ENCODE data around the gene C5orf22. TPM values are rescaled to one million over a fixed set of nuclear protein-coding genes. Genes with fewer than 3 reads are reported as not detected.
A peak's percentile ranks its signal among the peaks of the same experiment; 100 is the strongest.

C5orf22 gene
- total RNA-seq, 1 donor from 2014 or later = 18.5 TPM

- no peak for DNase-seq (ENCODE audit: low spot score in 2 of 2)
- no peak for TF ChIP-seq CTCF (IDR thresholded peaks at IDR 0.05)
- Histone ChIP-seq H3K9me3 (no peaks in the 10 kb centered on the region), H3K27ac (no peak overlapping the region), H3K4me1 (no peaks in the 10 kb centered on the region), H3K36me3 (peaks cover 75 to 83% of the 10 kb centered on the region in 2 donors), H3K27me3 (no peaks in the 10 kb centered on the region), H3K4me3 (no peak overlapping the region)
- intact Hi-C loops (cut with DNase I) = no loop called here
Measured at GRCh38 chr5:31511305-31511704, 20.8 kb upstream of the C5orf22 start.

GRCh38 chr5:31516802-31517201, 15.3 kb upstream of the C5orf22 start:
- peaks cover 41 to 71% of the 10 kb centered on the region in 2 donors for H3K36me3 ChIP-seq
- TF ChIP-seq CTCF (IDR thresholded peaks at IDR 0.05) = no peak

GRCh38 chr5:31523041-31523440, 9.1 kb upstream of the C5orf22 start:
- Histone ChIP-seq H3K4me1 (no peaks in the 10 kb centered on the region), H3K36me3 (peaks cover 44 to 84% of the 10 kb centered on the region in 2 donors), H3K27me3 (no peaks in the 10 kb centered on the region), H3K4me3 (no peak overlapping the region), H3K9me3 (no peaks in the 10 kb centered on the region), H3K27ac (no peak overlapping the region)
- TF ChIP-seq CTCF (IDR thresholded peaks at IDR 0.05) = no peak
- intact Hi-C loops (cut with DNase I) = no loop called here
- no peak for DNase-seq (ENCODE audit: low spot score in 2 of 2)

More at GRCh38 chr5:31516802-31517201, 15.3 kb upstream of the C5orf22 start:
- intact Hi-C loops (cut with DNase I) = no loop called here
- DNase-seq (ENCODE audit: low spot score in 2 of 2) = no peak
- Histone ChIP-seq H3K27ac (no peak overlapping the region), H3K4me3 (no peak overlapping the region), H3K27me3 (no peaks in the 10 kb centered on the region), H3K9me3 (no peaks in the 10 kb centered on the region), H3K4me1 (no peaks in the 10 kb centered on the region)

- Histone ChIP-seq H3K9me3 (no peaks in the 10 kb centered on the region), H3K36me3 (peaks cover 29 to 42% of the 10 kb centered on the region in 2 donors), H3K27me3 (no peaks in the 10 kb centered on the region), H3K4me1 (peaks cover 0 to 20% of the 10 kb centered on the region in 2 donors), H3K4me3 (peak overlapping the region; percentile 75 to 85), H3K27ac (no peak overlapping the region)
- intact Hi-C loops (cut with DNase I) = loop anchor here (5.0 kb wide), 3 partner anchors 497 to 782 kb away; partner anchors contain the start of gene MTMR12
- no peak for TF ChIP-seq CTCF (IDR thresholded peaks at IDR 0.05)
- DNase-seq (ENCODE audit: low spot score in 2 of 2) = no peak
Measured at GRCh38 chr5:31530541-31531265, 1.4 kb upstream of the C5orf22 start.

GRCh38 chr5:31531543-31531887, 586 bp upstream of the C5orf22 start:
- peak overlapping the region; percentile 29 to 85 for H3K27ac ChIP-seq
- no peak for DNase-seq (ENCODE audit: low spot score in 2 of 2)

More at GRCh38 chr5:31531543-31531887, 586 bp upstream of the C5orf22 start:
- peaks cover 0 to 20% of the 10 kb centered on the region in 2 donors for H3K4me1 ChIP-seq
- H3K4me3 ChIP-seq = peak overlapping the region; percentile 75 to 85
- intact Hi-C loops (cut with DNase I) = loop anchor here (5.0 kb wide), 3 partner anchors 496 to 781 kb away; partner anchors contain the start of gene MTMR12
- H3K27me3 ChIP-seq = no peaks in the 10 kb centered on the region
- TF ChIP-seq CTCF (IDR thresholded peaks at IDR 0.05) = no peak
- H3K9me3 ChIP-seq = no peaks in the 10 kb centered on the region
- H3K36me3 ChIP-seq = peaks cover 26 to 41% of the 10 kb centered on the region in 2 donors
